Caco-2 (cell line): Measurements from ENCODE around the gene PDSS2. TPM values are rescaled to one million over a fixed set of nuclear protein-coding genes. Genes with fewer than 3 reads are reported as not detected.
"Not testable (repeated sequence)": the region's sequence is repeated elsewhere in the genome, so short reads cannot be mapped to it uniquely, and the experiment has no call there.

ENCODE experiments used
- BruUV-seq: library from RNA; stranded (reverse); fragments of 400-500 nt; replicated peaks from 2 replicates; lab custom pipeline; 2021; lab: Mats Ljungman, UMichigan
- CTCF ChIA-PET: fragments of 300-600 bp; sonication (Branson Sonifier 250); formaldehyde crosslinking; loops from one replicate; lab custom pipeline; 2022; ENCODE audit warnings: antibody characterized with exemption; lab: Charles Lee
- POLR2A ChIA-PET: fragments of 300-600 bp; sonication (Branson Sonifier 250); formaldehyde crosslinking; loops from one replicate; lab custom pipeline; 2022; ENCODE audit warnings: antibody characterized with exemption; lab: Charles Lee
- DNase-seq, 2 experiments: peaks; one replicate each; pipeline versions ENCODE4 v3.0.0 to v3.0.0-alpha.2; 2020 to 2022
- H3K27me3 ChIP-seq: replicated peaks from 2 replicates; pipeline ENCODE4 v1.6.0; 2011; ENCODE audit warnings: low read length; ENCODE audit not compliant: control insufficient read depth, insufficient read depth
- H3K36me3 ChIP-seq: 2 replicates; pipeline ENCODE4 v1.5.1; 2011; ENCODE audit warnings: low read length; ENCODE audit not compliant: control insufficient read depth, insufficient read depth
- H3K4me1 ChIP-seq: fragments of 250-450 bp; sonication (Bioruptor Pico); 2 replicates; pipeline ENCODE4 v1.5.1; 2020; ENCODE audit warnings: mild to moderate bottlenecking
- H3K4me3 ChIP-seq: 2 replicates; pipeline ENCODE4 v1.5.1; 2011; ENCODE audit warnings: low read depth, mild to moderate bottlenecking, control low read depth, low read length
- H3K9me3 ChIP-seq: fragments of 250-450 bp; sonication (Bioruptor Pico); 2 replicates; pipeline ENCODE4 v1.5.1; 2020; ENCODE audit warnings: mild to moderate bottlenecking, moderate library complexity
- H3K27ac Mint-ChIP-seq: one replicate; pipeline ENCODE4 v1.8.0; 2022; ENCODE audit warnings: mixed read lengths; ENCODE audit not compliant: unreplicated experiment
- H3K27me3 Mint-ChIP-seq: one replicate; pipeline ENCODE4 v1.8.0; 2022; ENCODE audit warnings: mixed read lengths; ENCODE audit not compliant: insufficient read depth, unreplicated experiment
- H3K36me3 Mint-ChIP-seq: one replicate; pipeline ENCODE4 v1.8.0; 2022; ENCODE audit warnings: mild to moderate bottlenecking, mixed read lengths; ENCODE audit not compliant: insufficient read depth, unreplicated experiment
- H3K4me1 Mint-ChIP-seq: one replicate; pipeline ENCODE4 v1.8.0; 2022; ENCODE audit warnings: low read depth, mixed read lengths; ENCODE audit not compliant: unreplicated experiment
- H3K4me3 Mint-ChIP-seq: one replicate; pipeline ENCODE4 v1.8.0; 2022; ENCODE audit warnings: mild to moderate bottlenecking, moderate library complexity, mixed read lengths; ENCODE audit not compliant: unreplicated experiment
- H3K9me3 Mint-ChIP-seq: one replicate; pipeline ENCODE4 v1.8.0; 2022; ENCODE audit warnings: mixed read lengths; ENCODE audit not compliant: unreplicated experiment
- CTCF ChIP-seq, 2 experiments: fragments of 200-600 bp in 1 of 2; IDR thresholded peaks; 1 replicate in 1 of 2; 2 replicates in 1 of 2; pipeline versions ENCODE4 v1.5.1 to v1.8.0; 2011 to 2022; ENCODE audit warnings: antibody characterized with exemption in 1 of 2, control low read depth in 1 of 2, inconsistent platforms in 1 of 2, low read depth in 1 of 2, low read length in 1 of 2, mild to moderate bottlenecking in 1 of 2, moderate library complexity in 1 of 2; ENCODE audit not compliant: insufficient read depth in 1 of 2, severe bottlenecking in 1 of 2, unreplicated experiment in 1 of 2
- intact Hi-C: fragments of 100-400 bp; cut with micrococcal nuclease; formaldehyde crosslinking; loops from one replicate; pipeline ENCODE4 v1.10.0; 2022; ENCODE audit not compliant: unreplicated experiment
- total RNA-seq: library from RNA; stranded (reverse); gene quantifications from 2 replicates; pipeline ENCODE4 v1.2.3, GENCODE V29; 2022

Gene PDSS2
- total RNA-seq, 1 experiment from 2014 or later: 10.3 TPM

GRCh38 chr6:107434812-107435211 lies 24.6 kb downstream of the PDSS2 start:
- intact Hi-C loops: no loop called here

GRCh38 chr6:107425951-107426350 lies 33.4 kb downstream of the PDSS2 start:
- H3K27me3 ChIP-seq, H3K4me1 Mint-ChIP-seq, intact Hi-C loops, H3K36me3 ChIP-seq, H3K4me3 Mint-ChIP-seq, BruUV-seq, POLR2A ChIA-PET, H3K27me3 Mint-ChIP-seq, H3K27ac Mint-ChIP-seq, H3K36me3 Mint-ChIP-seq, H3K4me3 ChIP-seq, H3K4me1 ChIP-seq, CTCF ChIA-PET: not testable (repeated sequence)
- peaks cover 10% of the 10 kb centered on the region; the same call in 1 of the 2 replicates for H3K9me3 ChIP-seq
- H3K9me3 Mint-ChIP-seq: peaks cover 13% of the 10 kb centered on the region
- DNase-seq: peak in 1 of 2 experiments; percentile 6

More at GRCh38 chr6:107434812-107435211, 24.6 kb downstream of the PDSS2 start:
- no peaks in the 10 kb centered on the region for H3K27me3 ChIP-seq
- no peaks in the 10 kb centered on the region for H3K4me1 Mint-ChIP-seq
- H3K9me3 ChIP-seq: no peaks in the 10 kb centered on the region
- ChIA-PET POLR2A (no interaction called here), CTCF (no interaction called here)
- H3K4me3 Mint-ChIP-seq: no peak overlapping the region
- H3K4me1 ChIP-seq: no peaks in the 10 kb centered on the region
- BruUV-seq: no TSS peak
- H3K36me3 ChIP-seq: no peaks in the 10 kb centered on the region
- no peaks in the 10 kb centered on the region for H3K27me3 Mint-ChIP-seq
- no peak overlapping the region for H3K4me3 ChIP-seq
- H3K36me3 Mint-ChIP-seq: no peaks in the 10 kb centered on the region
- no peak for TF ChIP-seq CTCF (IDR thresholded peaks at IDR 0.05; ENCODE audit: insufficient read depth in 1 of 2, low read depth in 1 of 2, low read length in 1 of 2, severe bottlenecking in 1 of 2, unreplicated experiment in 1 of 2)
- H3K9me3 Mint-ChIP-seq: no peaks in the 10 kb centered on the region
- DNase-seq: no peak
- no peak overlapping the region for H3K27ac Mint-ChIP-seq

GRCh38 chr6:107423474-107423990 lies 35.8 kb downstream of the PDSS2 start:
- H3K9me3 Mint-ChIP-seq: peaks cover 13% of the 10 kb centered on the region
- Histone ChIP-seq H3K9me3 (peaks cover 10% of the 10 kb centered on the region; the same call in 1 of the 2 replicates), H3K36me3 (no peaks in the 10 kb centered on the region), H3K27me3 (no peaks in the 10 kb centered on the region), H3K4me3 (no peak overlapping the region), H3K4me1 (no peaks in the 10 kb centered on the region)
- no peaks in the 10 kb centered on the region for H3K4me1 Mint-ChIP-seq
- no peak overlapping the region for H3K4me3 Mint-ChIP-seq
- intact Hi-C loops: no loop called here
- no peak overlapping the region for H3K27ac Mint-ChIP-seq
- BruUV-seq: no TSS peak
- H3K27me3 Mint-ChIP-seq: no peaks in the 10 kb centered on the region
- H3K36me3 Mint-ChIP-seq: peaks cover 9% of the 10 kb centered on the region
- ChIA-PET POLR2A (no interaction called here), CTCF (interaction anchor here (0.7 kb wide), 1 partner anchor 94 kb away, joined by 5 read pairs; no protein-coding TSS in a partner anchor)
- no peak for DNase-seq
- TF ChIP-seq CTCF (IDR thresholded peaks at IDR 0.05; ENCODE audit: insufficient read depth in 1 of 2, low read depth in 1 of 2, low read length in 1 of 2, severe bottlenecking in 1 of 2, unreplicated experiment in 1 of 2): no peak
